Bronchial epithelial cell (primary cell): Measurements from ENCODE around the gene IQCH. TPM values are rescaled to one million over a fixed set of nuclear protein-coding genes. Genes with fewer than 3 reads are reported as not detected.
"Not testable (repeated sequence)": the region's sequence is repeated elsewhere in the genome, so short reads cannot be mapped to it uniquely, and the experiment has no call there.

ENCODE experiments used
- DNase-seq: peaks from one replicate; pipeline ENCODE4 v3.0.0-alpha.2; 2010; ENCODE audit warnings: low read depth
- FAIRE-seq: peaks from 2 replicates; lab custom pipeline; 2011; peaks lifted over from hg19 to GRCh38; lab: Jason Lieb, UNC
- H3K27me3 ChIP-seq: 2 replicates; pipeline ENCODE4 v1.5.1; 2011; ENCODE audit warnings: low read length; ENCODE audit not compliant: control insufficient read depth, insufficient read depth
- H3K36me3 ChIP-seq: 2 replicates; pipeline ENCODE4 v1.5.1; 2011; ENCODE audit warnings: low read length; ENCODE audit not compliant: control insufficient read depth, insufficient read depth
- H3K4me3 ChIP-seq: 2 replicates; pipeline ENCODE4 v1.5.1; 2011; ENCODE audit warnings: mild to moderate bottlenecking, low read depth, low read length, control low read depth
- CTCF ChIP-seq: IDR thresholded peaks from 2 replicates; pipeline ENCODE4 v1.5.1; 2011; ENCODE audit warnings: mild to moderate bottlenecking, moderate library complexity, low read length, control low read depth, inconsistent platforms; ENCODE audit not compliant: insufficient read depth, severe bottlenecking
- total RNA-seq: library from RNA; depleted of rRNA; stranded (reverse); fragments of >200 nt; gene quantifications from 2 replicates; pipeline ENCODE4 v1.2.1, GENCODE V29; 2014

IQCH gene
- total RNA-seq, 1 donor from 2014 or later = 1.1 TPM

GRCh38 chr15:67241132-67241855, 13.3 kb upstream of the IQCH start:
- Histone ChIP-seq H3K36me3 (no peaks in the 10 kb centered on the region), H3K27me3 (no peaks in the 10 kb centered on the region), H3K4me3 (no peak overlapping the region)
- DNase-seq (no peak), FAIRE-seq (no peak)
- no peak for TF ChIP-seq CTCF

- H3K27me3 ChIP-seq = no peaks in the 10 kb centered on the region
- FAIRE-seq (no peak), DNase-seq (peak; percentile 47)
- no peaks in the 10 kb centered on the region for H3K36me3 ChIP-seq
- TF ChIP-seq CTCF = no peak
- no peak overlapping the region for H3K4me3 ChIP-seq
Measured at GRCh38 chr15:67242708-67243111, 11.9 kb upstream of the IQCH start.

GRCh38 chr15:67244971-67245478, 9.6 kb upstream of the IQCH start:
- Histone ChIP-seq H3K36me3 (no peaks in the 10 kb centered on the region), H3K4me3 (no peak overlapping the region), H3K27me3 (no peaks in the 10 kb centered on the region)
- DNase-seq = no peak
- no peak for FAIRE-seq
- TF ChIP-seq CTCF = no peak

GRCh38 chr15:67246606-67247005, 8.0 kb upstream of the IQCH start:
- H3K36me3 ChIP-seq, H3K27me3 ChIP-seq, FAIRE-seq, H3K4me3 ChIP-seq, DNase-seq: not testable (repeated sequence)

GRCh38 chr15:67248011-67248505, 6.5 kb upstream of the IQCH start:
- Histone ChIP-seq H3K36me3 (no peaks in the 10 kb centered on the region), H3K4me3 (no peak overlapping the region), H3K27me3 (no peaks in the 10 kb centered on the region)
- TF ChIP-seq CTCF = no peak
- DNase-seq (no peak), FAIRE-seq (no peak)

GRCh38 chr15:67249830-67250229, 4.8 kb upstream of the IQCH start:
- DNase-seq = no peak
- Histone ChIP-seq H3K36me3 (no peaks in the 10 kb centered on the region), H3K27me3 (no peaks in the 10 kb centered on the region), H3K4me3 (no peak overlapping the region)
- TF ChIP-seq CTCF = no peak
- FAIRE-seq = no peak
